ENCODE measurements around the gene CPOX.

Gene CPOX

GRCh38 chr3:98583766-98584165 is 9.6 kb downstream of the CPOX start:
- TF ChIP-seq ZBTB7A (IDR thresholded peaks at IDR 0.05; ENCODE audit: low read depth): no peak
- TF ChIP-seq NFIC (IDR thresholded peaks at IDR 0.05): no peak
- no peak for TF ChIP-seq CEBPB (IDR thresholded peaks at IDR 0.05)
- no peak for TF ChIP-seq RAD21 (IDR thresholded peaks at IDR 0.05; ENCODE audit: low read depth)
- no peak for TF ChIP-seq EP300 (IDR thresholded peaks at IDR 0.05; ENCODE audit: borderline replicate concordance)
- TF ChIP-seq USF1 (IDR thresholded peaks at IDR 0.05): no peak
- TF ChIP-seq REST (IDR thresholded peaks at IDR 0.05; ENCODE audit: low read depth): no peak
- TF ChIP-seq CREB1 (IDR thresholded peaks at IDR 0.05; ENCODE audit: low read depth): no peak

GRCh38 chr3:98582042-98582441 is 11.4 kb downstream of the CPOX start:
- no peak for TF ChIP-seq CREB1 (IDR thresholded peaks at IDR 0.05; ENCODE audit: low read depth)
- TF ChIP-seq TEAD4 (IDR thresholded peaks at IDR 0.05): no peak

GRCh38 chr3:98581474-98581873 is 11.9 kb downstream of the CPOX start:
- TF ChIP-seq TAF1 (IDR thresholded peaks at IDR 0.05; ENCODE audit: low read depth): no peak
- no peak for TF ChIP-seq REST (IDR thresholded peaks at IDR 0.05; ENCODE audit: low read depth)
- no peak for TF ChIP-seq MAX (IDR thresholded peaks at IDR 0.05)
- no peak for TF ChIP-seq YY1 (IDR thresholded peaks at IDR 0.05; ENCODE audit: low read depth)
- no peak for TF ChIP-seq USF1 (IDR thresholded peaks at IDR 0.05)
- no peak for TF ChIP-seq TEAD4 (IDR thresholded peaks at IDR 0.05)
- TF ChIP-seq RAD21 (IDR thresholded peaks at IDR 0.05; ENCODE audit: low read depth): no peak
- no peak for TF ChIP-seq ZBTB7A (IDR thresholded peaks at IDR 0.05; ENCODE audit: low read depth)
- no peak for TF ChIP-seq EP300 (IDR thresholded peaks at IDR 0.05; ENCODE audit: borderline replicate concordance)
- TF ChIP-seq NFIC (IDR thresholded peaks at IDR 0.05): no peak
- TF ChIP-seq EGR1 (IDR thresholded peaks at IDR 0.05): no peak
- TF ChIP-seq FOXM1 (IDR thresholded peaks at IDR 0.05; ENCODE audit: borderline replicate concordance, low read depth): no peak
- TF ChIP-seq CREB1 (IDR thresholded peaks at IDR 0.05; ENCODE audit: low read depth): no peak
- TF ChIP-seq CEBPB (IDR thresholded peaks at IDR 0.05): no peak
- no peak for TF ChIP-seq TCF12 (IDR thresholded peaks at IDR 0.05; ENCODE audit: low read depth)

GRCh38 chr3:98580401-98581386 is 12.7 kb downstream of the CPOX start:
- TF ChIP-seq REST (IDR thresholded peaks at IDR 0.05; ENCODE audit: low read depth) (no peak), CREB1 (IDR thresholded peaks at IDR 0.05; ENCODE audit: low read depth) (no peak), TCF12 (IDR thresholded peaks at IDR 0.05; ENCODE audit: low read depth) (no peak), ZBTB7A (IDR thresholded peaks at IDR 0.05; ENCODE audit: low read depth) (no peak)
